Measurements from ENCODE around the gene NKTR.

Gene NKTR

DNA sequence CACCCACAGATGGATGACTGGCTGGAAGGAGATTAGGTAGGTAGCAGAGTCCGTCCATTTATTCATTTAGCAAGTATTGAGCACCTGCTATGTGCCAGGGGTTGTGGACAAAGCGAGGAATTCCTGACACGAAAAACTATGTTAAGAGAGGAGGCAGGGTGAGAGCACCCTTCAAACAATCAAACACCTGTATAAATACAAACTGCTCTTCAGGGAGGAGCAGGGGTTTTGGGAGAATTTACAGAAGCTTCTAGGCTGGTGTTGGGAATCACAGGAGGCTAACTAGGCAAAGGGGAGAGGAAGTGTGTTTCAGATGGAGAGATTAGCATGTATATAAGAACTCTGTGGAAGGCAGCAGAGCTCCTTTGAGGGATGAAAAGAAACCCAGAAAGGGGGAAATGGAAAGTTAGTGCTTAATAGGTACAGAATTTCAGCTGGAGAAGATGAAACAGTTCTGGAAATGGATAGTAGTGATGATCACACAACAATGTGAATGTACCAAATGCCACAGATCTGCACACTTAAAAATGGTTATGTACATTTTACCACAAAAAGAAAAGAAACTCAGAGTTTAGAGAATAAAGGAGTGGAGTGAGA lies 17.9 kb upstream of the NKTR start:
- TF ChIP-seq CTCF (IDR thresholded peaks at IDR 0.05; ENCODE audit: low read length, missing control alignments) = no peak
- peak overlapping the region; percentile 78 for H3K4me3 ChIP-seq (replicated peaks; ENCODE audit: low read depth, low read length)
- no peak for DNase-seq (ENCODE audit: low read depth)

GRCh38 chr3:42588625-42589024 lies 11.9 kb upstream of the NKTR start:
- no peak overlapping the region for H3K4me3 ChIP-seq (replicated peaks; ENCODE audit: low read depth, low read length)
- no peak for DNase-seq (ENCODE audit: low read depth)
- TF ChIP-seq CTCF (IDR thresholded peaks at IDR 0.05; ENCODE audit: low read length, missing control alignments) = no peak

GRCh38 chr3:42589382-42590109 lies 10.9 kb upstream of the NKTR start:
- no peak for TF ChIP-seq CTCF (IDR thresholded peaks at IDR 0.05; ENCODE audit: low read length, missing control alignments)
- no peak for DNase-seq (ENCODE audit: low read depth)
- H3K4me3 ChIP-seq (replicated peaks; ENCODE audit: low read depth, low read length) = no peak overlapping the region

- no peak for TF ChIP-seq CTCF (IDR thresholded peaks at IDR 0.05; ENCODE audit: low read length, missing control alignments)
- peak; percentile 25 for DNase-seq (ENCODE audit: low read depth)
- H3K4me3 ChIP-seq (replicated peaks; ENCODE audit: low read depth, low read length) = peak overlapping the region; percentile 76
Observed at GRCh38 chr3:42590989-42591756, 9.3 kb upstream of the NKTR start.

DNA sequence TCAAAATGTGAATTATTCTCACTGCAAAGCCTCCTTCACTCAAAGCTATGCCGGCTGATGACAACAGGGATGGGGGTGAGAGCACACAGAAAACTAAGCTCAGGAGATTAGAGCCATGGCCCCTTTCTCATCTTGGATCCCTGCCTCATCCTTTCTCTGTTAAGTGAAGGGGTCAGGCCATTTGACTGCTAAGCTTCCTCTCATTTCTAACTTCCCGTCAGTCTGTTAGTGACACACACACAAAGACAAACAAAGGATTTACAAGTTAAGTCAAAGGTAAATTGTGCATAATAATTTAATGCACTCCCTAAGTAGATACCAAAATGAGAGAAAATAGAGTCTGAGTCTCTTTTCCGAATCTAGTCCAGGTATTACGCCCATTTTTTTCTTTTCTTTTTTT lies 8.7 kb upstream of the NKTR start:
- peak overlapping the region; percentile 76 for H3K4me3 ChIP-seq (replicated peaks; ENCODE audit: low read depth, low read length)
- TF ChIP-seq CTCF (IDR thresholded peaks at IDR 0.05; ENCODE audit: low read length, missing control alignments) = no peak
- DNase-seq (ENCODE audit: low read depth) = no peak

GRCh38 chr3:42593635-42594034 lies 6.9 kb upstream of the NKTR start:
- no peak overlapping the region for H3K4me3 ChIP-seq (replicated peaks; ENCODE audit: low read depth, low read length)

More at GRCh38 chr3:42593635-42594034, 6.9 kb upstream of the NKTR start:
- DNase-seq (ENCODE audit: low read depth) = no peak
- TF ChIP-seq CTCF (IDR thresholded peaks at IDR 0.05; ENCODE audit: low read length, missing control alignments) = no peak
